ENCODE results near the gene C9orf72.

C9orf72 gene

DNA sequence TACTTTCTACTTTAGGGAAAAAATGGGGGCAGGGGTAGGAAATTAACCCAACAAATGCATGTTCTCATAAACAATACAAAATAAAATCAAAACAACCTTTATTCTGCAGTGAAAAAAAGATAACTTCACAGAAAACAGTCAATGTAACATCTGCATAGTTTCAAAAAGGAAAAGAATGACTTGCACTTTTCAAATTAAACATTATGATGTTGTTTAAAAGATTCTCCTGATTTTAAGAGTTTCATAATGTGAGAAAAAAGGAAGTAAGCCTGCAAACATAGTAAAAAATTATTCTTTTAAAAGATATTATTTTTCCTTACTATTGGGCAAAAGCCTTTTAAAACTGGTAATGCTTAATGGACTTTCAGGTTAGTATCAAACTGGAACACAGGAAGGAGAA, 7.6 kb downstream of the C9orf72 start:
- no peak overlapping the region for H2AFZ ChIP-seq (ENCODE audit: low read length)
- H3K36me3 ChIP-seq (replicated peaks; ENCODE audit: insufficient read depth, low read length), result no peaks in the 10 kb centered on the region
- H3K9me2 ChIP-seq (replicated peaks; ENCODE audit: insufficient read depth, low read length), result no peaks in the 10 kb centered on the region
- no peaks in the 10 kb centered on the region for H3K79me2 ChIP-seq (ENCODE audit: low read length)
- H3K4me3 ChIP-seq (ENCODE audit: low read length), result no peak overlapping the region
- H3K27me3 ChIP-seq (replicated peaks; ENCODE audit: insufficient read depth, low read length), result no peaks in the 10 kb centered on the region
- H3K27ac ChIP-seq (ENCODE audit: low read length), result no peak overlapping the region
- H3K4me1 ChIP-seq (ENCODE audit: low read length), result no peaks in the 10 kb centered on the region
- H3K9me3 ChIP-seq (replicated peaks; ENCODE audit: insufficient read depth, low read length), result no peaks in the 10 kb centered on the region
- no peaks in the 10 kb centered on the region for H3F3A ChIP-seq (ENCODE audit: insufficient read depth, low read length)
- no peak overlapping the region for H3K9ac ChIP-seq (ENCODE audit: low read length)
- DNase-seq, result no peak
- H4K20me1 ChIP-seq (ENCODE audit: insufficient read depth, low read length), result no peaks in the 10 kb centered on the region
- H3K4me2 ChIP-seq (ENCODE audit: low read depth, low read length), result no peak overlapping the region
- TF ChIP-seq EZH2 (optimal IDR thresholded peaks at IDR 0.05; ENCODE audit: low read depth, low read length), result no peak
- TF ChIP-seq, protein P1, sequence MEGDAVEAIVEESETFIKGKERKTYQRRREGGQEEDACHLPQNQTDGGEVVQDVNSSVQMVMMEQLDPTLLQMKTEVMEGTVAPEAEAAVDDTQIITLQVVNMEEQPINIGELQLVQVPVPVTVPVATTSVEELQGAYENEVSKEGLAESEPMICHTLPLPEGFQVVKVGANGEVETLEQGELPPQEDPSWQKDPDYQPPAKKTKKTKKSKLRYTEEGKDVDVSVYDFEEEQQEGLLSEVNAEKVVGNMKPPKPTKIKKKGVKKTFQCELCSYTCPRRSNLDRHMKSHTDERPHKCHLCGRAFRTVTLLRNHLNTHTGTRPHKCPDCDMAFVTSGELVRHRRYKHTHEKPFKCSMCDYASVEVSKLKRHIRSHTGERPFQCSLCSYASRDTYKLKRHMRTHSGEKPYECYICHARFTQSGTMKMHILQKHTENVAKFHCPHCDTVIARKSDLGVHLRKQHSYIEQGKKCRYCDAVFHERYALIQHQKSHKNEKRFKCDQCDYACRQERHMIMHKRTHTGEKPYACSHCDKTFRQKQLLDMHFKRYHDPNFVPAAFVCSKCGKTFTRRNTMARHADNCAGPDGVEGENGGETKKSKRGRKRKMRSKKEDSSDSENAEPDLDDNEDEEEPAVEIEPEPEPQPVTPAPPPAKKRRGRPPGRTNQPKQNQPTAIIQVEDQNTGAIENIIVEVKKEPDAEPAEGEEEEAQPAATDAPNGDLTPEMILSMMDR (IDR thresholded peaks at IDR 0.05; ENCODE audit: low read length), result no peak
- TF ChIP-seq EZH2phosphoT487 (IDR thresholded peaks at IDR 0.05; ENCODE audit: low read length), result no peak

DNA sequence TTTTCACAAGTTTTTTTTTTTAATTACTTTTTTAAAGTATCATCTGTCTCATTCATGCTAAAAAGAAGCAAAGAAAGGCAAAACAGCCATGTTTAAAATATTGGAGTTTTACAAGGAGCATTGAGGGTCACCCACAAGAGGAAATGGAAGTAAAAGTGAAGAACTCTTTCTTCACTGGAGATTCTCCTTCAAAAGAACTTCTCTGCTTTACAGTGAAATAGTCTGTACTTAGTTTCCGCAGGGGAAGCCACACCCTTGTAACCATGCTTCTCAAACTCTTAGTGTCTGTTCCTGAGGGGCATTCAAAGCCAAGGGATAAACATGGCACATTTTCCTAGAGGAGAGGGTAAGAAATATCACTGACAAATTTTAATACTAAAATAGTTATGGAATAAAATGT, 8.6 kb downstream of the C9orf72 start:
- Histone ChIP-seq H3K4me3 (ENCODE audit: low read length) (no peak overlapping the region), H3K4me1 (ENCODE audit: low read length) (no peaks in the 10 kb centered on the region), H3K79me2 (ENCODE audit: low read length) (no peaks in the 10 kb centered on the region), H3K9me3 (replicated peaks; ENCODE audit: insufficient read depth, low read length) (no peaks in the 10 kb centered on the region), H3F3A (ENCODE audit: insufficient read depth, low read length) (no peaks in the 10 kb centered on the region), H3K27ac (ENCODE audit: low read length) (no peak overlapping the region), H3K4me2 (ENCODE audit: low read depth, low read length) (no peak overlapping the region), H3K9me2 (replicated peaks; ENCODE audit: insufficient read depth, low read length) (no peaks in the 10 kb centered on the region), H4K20me1 (ENCODE audit: insufficient read depth, low read length) (no peaks in the 10 kb centered on the region), H3K27me3 (replicated peaks; ENCODE audit: insufficient read depth, low read length) (no peaks in the 10 kb centered on the region), H3K36me3 (replicated peaks; ENCODE audit: insufficient read depth, low read length) (no peaks in the 10 kb centered on the region), H3K9ac (ENCODE audit: low read length) (no peak overlapping the region), H2AFZ (ENCODE audit: low read length) (no peak overlapping the region)
- TF ChIP-seq EZH2 (optimal IDR thresholded peaks at IDR 0.05; ENCODE audit: low read depth, low read length) (no peak), EZH2phosphoT487 (IDR thresholded peaks at IDR 0.05; ENCODE audit: low read length) (no peak)
- TF ChIP-seq, protein P1 (IDR thresholded peaks at IDR 0.05; ENCODE audit: low read length), result no peak
- no peak for DNase-seq

DNA sequence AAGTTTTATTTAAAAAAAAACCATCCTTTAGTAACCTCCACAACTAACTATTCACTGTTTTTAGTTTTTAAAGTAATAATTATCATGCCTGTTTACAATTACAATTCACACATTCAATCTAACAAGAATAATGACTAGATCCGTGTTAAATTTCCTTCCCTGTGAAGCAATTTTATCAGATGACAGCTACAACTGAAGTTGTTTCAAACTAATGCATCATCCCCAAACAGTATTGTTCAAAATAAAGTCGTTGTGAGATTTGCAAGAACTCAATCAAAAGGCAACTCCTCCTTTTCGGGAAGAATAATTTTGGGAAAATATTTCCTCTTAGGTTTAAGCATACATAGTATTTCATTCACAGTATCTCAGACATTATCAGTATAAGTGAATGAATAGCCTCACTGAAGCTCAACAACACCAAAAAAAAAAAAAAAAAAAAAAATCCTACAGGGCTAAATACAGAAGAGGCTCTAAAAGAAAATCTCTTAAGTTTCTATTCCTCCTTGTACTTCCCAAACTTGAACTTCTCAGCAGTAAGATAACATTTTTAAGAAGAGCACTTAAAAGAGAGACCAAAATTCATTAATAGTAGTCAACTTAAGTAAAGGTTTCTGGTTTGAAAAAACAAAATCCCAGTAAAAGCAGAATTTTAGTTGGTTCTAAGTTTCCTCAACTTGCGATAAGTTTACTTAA, 9.4 kb downstream of the C9orf72 start:
- Histone ChIP-seq H2AFZ (ENCODE audit: low read length) (no peak overlapping the region), H3K27ac (ENCODE audit: low read length) (no peak overlapping the region), H4K20me1 (ENCODE audit: insufficient read depth, low read length) (no peaks in the 10 kb centered on the region), H3K9ac (ENCODE audit: low read length) (no peak overlapping the region), H3K4me2 (ENCODE audit: low read depth, low read length) (no peak overlapping the region), H3K4me3 (ENCODE audit: low read length) (no peak overlapping the region), H3F3A (ENCODE audit: insufficient read depth, low read length) (no peaks in the 10 kb centered on the region), H3K27me3 (replicated peaks; ENCODE audit: insufficient read depth, low read length) (no peaks in the 10 kb centered on the region), H3K4me1 (ENCODE audit: low read length) (no peaks in the 10 kb centered on the region), H3K79me2 (ENCODE audit: low read length) (no peaks in the 10 kb centered on the region), H3K9me3 (replicated peaks; ENCODE audit: insufficient read depth, low read length) (no peaks in the 10 kb centered on the region), H3K9me2 (replicated peaks; ENCODE audit: insufficient read depth, low read length) (no peaks in the 10 kb centered on the region), H3K36me3 (replicated peaks; ENCODE audit: insufficient read depth, low read length) (no peaks in the 10 kb centered on the region)
- DNase-seq, result no peak
- TF ChIP-seq EZH2phosphoT487 (IDR thresholded peaks at IDR 0.05; ENCODE audit: low read length) (no peak), EZH2 (optimal IDR thresholded peaks at IDR 0.05; ENCODE audit: low read depth, low read length) (no peak)
- TF ChIP-seq, protein P1 (IDR thresholded peaks at IDR 0.05; ENCODE audit: low read length), result no peak

Measured in MM.1S (cell line).